NCI-H146 treated with DMSO at 0.1 percent for 48 hours (cell line): ENCODE measurements around the gene DPYSL5.
A peak's percentile ranks its signal among the peaks of the same experiment; 100 is the strongest.
"Not testable (repeated sequence)": the region's sequence is repeated elsewhere in the genome, so short reads cannot be mapped to it uniquely, and the experiment has no call there.

Experiments
- DNase-seq: peaks from one replicate; lab custom pipeline; 2025; ENCODE audit not compliant: unreplicated experiment; lab: John Stamatoyannopoulos, UW

DPYSL5 gene, protein sequence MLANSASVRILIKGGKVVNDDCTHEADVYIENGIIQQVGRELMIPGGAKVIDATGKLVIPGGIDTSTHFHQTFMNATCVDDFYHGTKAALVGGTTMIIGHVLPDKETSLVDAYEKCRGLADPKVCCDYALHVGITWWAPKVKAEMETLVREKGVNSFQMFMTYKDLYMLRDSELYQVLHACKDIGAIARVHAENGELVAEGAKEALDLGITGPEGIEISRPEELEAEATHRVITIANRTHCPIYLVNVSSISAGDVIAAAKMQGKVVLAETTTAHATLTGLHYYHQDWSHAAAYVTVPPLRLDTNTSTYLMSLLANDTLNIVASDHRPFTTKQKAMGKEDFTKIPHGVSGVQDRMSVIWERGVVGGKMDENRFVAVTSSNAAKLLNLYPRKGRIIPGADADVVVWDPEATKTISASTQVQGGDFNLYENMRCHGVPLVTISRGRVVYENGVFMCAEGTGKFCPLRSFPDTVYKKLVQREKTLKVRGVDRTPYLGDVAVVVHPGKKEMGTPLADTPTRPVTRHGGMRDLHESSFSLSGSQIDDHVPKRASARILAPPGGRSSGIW

GRCh38 chr2:26847655-26848335 is at the start of gene DPYSL5:
Gene DPYSL5 (plus strand): TSS chr2:26848132. CDS start chr2:26898500, 50,368 bp downstream.
- peak; percentile 89 for DNase-seq

DNA sequence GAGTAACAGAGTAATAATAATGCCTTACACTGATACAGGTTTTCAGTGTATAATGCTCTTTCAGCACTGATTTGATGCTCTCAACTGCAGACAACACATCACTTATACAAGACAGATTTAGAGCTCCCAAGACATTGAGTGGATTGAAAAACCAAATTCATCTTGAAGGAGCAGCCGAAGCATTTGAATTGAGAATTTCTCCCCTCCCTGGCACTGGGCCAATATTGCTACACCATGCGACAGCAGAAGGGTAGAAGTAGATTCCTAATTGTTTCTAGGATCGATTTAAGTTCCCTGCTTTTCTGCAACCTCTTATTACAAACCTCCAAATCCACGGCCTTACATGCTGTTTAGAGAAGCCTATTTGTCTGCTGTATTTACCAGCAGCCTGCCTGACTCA is 46.6 kb upstream of the DPYSL5 start:
- no peak for DNase-seq

DNA sequence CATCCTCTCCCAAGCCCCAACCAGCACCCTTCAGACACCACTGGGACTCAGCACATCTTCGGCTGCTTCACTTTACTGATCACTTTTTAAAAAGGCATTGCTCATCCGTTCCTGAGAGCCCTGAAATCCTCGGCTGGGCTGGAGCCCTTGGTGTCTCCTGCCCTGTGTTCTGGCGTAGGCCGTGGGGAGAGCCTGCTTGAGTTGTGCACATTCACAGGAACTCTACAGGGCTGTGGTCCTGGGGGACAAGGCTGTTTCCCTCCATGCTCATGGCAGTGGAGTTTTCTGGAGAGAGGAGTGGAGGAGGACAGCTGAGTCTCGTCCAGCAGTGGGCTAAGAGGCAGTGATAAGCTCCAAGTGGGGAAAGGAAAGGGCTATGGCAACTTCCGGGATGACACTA is 46.1 kb upstream of the DPYSL5 start:
- DNase-seq = no peak

GRCh38 chr2:26805241-26805676 is 42.7 kb upstream of the DPYSL5 start:
- no peak for DNase-seq

DNA sequence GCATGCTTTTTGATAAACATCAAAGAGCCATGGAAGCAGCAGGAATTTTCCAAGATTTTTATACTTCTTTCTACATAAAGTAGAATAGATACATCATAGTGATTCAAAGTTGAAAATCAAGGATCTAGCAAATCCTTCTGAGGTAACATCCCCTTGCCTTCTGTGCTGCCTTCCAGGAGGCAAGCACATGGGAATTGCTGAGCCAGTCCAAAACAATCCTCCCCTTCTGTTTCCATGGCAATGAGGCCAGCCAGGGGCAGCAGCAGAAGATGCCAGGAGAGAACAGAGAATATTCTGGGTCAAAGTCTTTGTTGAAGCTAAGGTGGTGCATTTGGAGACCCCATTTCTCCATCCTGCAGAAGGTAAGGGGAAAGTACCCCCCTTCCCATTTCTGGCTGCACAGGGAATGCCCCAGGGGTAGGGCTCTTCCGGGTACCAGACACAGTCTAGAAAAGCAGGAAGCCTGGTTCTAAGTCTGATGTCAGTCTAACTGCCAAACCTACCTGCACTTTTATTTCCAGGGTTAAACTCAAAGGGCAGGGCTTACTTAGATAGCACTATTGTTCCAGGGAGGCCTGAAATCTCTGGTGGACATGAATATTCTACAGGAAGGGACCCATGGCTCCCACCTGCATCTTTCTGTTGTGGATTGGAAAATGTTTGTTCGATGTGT is 40.0 kb upstream of the DPYSL5 start:
- no peak for DNase-seq

- DNase-seq = no peak
Observed at GRCh38 chr2:26809211-26809610, 38.7 kb upstream of the DPYSL5 start.

GRCh38 chr2:26809876-26810577 is 37.9 kb upstream of the DPYSL5 start:
- no peak for DNase-seq

DNA sequence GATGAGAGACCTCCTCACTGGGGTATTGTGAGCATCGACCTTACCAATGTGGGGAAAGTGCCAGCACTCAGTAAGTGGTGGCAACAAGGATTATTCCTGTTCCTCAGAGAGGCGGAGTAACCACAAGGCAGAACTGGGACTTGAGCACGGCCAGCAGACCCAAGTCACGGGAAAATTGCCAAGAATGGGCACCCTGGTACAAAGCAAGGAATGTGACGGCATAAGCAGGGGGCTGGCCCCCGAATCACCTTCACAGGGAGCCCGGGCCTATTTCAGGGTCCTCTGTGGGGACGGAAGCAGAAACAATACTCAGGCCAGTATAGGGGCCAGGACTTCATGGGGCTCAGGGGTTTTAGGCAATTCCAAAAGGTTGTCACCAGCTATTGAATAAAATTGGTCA is 36.7 kb upstream of the DPYSL5 start:
- no peak for DNase-seq

GRCh38 chr2:26811791-26812694 is 35.9 kb upstream of the DPYSL5 start:
- DNase-seq = no peak

DNA sequence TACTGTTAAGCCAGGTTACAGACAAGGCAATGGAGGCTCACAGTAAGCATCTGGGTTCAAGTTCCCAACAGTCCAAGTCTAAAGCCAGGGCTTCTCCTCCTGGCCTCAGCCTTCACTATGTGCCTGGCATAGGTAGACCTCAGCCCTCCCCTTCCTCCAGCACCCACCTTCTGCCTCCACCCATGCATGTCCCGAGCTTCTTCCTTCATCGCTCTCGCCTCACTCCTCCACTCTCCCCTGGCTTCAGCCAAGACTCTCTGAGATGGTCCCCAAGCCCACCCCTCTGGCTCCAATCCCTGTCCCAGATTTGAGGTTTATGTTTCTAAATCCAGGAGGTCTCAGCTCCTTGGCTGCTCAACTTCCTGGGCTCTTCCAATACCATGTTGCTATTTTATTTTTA is 35.2 kb upstream of the DPYSL5 start:
- no peak for DNase-seq

DNA sequence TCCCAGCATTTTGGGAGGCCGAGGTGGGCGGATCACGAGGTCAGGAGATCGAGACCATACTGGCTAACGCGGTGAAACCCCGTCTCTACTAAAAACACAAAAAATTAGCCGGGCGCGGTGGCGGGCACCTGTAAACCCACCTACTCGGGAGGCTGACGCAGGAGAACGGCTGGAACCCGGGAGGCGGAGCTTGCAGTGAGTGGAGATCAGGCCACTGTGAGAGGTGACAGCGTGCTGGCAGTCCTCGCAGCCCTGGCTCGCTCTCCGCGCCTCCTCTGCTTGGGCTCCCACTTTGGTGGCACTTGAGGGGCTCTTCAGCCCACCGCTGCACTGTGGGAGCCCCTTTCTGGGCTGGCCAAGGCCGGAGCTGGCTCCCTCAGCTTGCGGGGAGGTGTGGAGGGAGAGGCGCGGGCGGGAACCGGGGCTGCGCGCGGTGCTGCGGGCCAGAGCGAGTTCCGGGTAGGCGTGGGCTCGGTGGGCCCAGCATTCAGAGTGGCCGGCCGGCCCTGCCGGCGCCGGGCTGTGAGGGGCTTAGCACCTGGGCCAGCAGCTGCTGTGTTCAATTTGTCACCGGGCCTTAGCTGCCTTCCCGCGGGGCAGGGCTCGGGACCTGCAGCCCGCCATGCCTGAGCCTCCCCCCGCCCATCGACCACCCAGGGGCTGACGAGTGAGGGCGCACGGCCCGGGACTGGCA is 33.7 kb upstream of the DPYSL5 start:
- not testable (repeated sequence) for DNase-seq

DNA sequence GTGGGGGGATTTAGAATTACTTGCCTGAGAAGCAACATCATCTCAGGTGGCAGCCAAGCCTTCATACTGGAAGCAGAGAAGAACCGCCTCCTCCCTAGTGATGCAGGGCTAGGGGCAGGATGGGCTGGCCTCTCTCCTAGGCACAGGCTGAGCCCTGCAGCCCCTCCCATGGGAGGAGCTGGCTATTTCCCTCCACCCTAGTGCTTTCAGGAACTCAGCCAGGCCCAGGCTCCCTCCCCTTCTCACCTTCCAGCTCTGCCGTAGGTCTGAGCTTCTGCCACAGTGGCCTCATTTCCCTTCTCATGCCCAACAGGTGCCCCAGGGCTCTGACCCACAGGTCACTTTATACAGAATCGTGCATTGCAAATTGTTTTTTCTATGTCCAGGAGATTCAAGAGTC is 31.0 kb upstream of the DPYSL5 start:
- no peak for DNase-seq

GRCh38 chr2:26818255-26818654 is 29.7 kb upstream of the DPYSL5 start:
- no peak for DNase-seq

DNA sequence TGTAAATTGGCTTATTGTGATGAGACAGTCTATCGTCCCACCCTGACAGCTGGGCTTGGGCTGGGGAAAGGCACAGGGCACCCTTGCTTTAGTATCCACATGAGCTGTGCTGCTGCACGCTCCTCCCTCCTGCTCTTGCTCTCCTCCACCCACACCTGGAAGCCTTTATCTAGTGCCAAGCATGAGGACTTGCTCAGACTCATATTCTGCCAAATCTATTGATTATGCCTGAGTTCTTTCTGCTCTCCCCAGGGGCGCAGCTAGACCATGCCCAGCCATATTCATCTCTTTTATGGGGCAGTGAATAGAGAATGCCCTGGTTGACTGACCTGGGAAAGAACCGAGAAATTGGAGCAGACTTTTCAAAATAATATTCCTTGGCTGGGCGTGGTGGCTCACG is 29.0 kb upstream of the DPYSL5 start:
- no peak for DNase-seq

- DNase-seq = no peak
Observed at GRCh38 chr2:26820932-26821331, 27.0 kb upstream of the DPYSL5 start.

DNA sequence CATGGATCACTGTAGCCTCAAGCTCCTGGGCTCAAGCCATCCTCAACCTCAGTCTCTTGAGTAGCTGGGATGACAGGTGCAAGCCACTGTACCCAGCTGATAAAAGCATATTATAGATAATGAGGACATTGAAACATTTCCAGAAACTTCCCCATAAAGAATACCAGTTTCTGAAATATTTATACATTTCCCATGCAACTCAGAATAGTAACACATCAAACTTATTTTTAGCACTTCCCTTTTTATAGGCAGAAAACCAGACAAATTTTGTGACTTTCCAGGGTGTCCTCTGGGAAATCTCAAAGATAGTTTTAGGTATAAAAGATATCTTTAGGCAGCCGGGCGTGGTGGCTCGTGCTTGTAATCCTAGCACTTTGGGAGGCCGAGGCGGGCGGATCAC is 25.1 kb upstream of the DPYSL5 start:
- no peak for DNase-seq

- DNase-seq = no peak
Observed at GRCh38 chr2:26838121-26838906, 9.6 kb upstream of the DPYSL5 start.

DNA sequence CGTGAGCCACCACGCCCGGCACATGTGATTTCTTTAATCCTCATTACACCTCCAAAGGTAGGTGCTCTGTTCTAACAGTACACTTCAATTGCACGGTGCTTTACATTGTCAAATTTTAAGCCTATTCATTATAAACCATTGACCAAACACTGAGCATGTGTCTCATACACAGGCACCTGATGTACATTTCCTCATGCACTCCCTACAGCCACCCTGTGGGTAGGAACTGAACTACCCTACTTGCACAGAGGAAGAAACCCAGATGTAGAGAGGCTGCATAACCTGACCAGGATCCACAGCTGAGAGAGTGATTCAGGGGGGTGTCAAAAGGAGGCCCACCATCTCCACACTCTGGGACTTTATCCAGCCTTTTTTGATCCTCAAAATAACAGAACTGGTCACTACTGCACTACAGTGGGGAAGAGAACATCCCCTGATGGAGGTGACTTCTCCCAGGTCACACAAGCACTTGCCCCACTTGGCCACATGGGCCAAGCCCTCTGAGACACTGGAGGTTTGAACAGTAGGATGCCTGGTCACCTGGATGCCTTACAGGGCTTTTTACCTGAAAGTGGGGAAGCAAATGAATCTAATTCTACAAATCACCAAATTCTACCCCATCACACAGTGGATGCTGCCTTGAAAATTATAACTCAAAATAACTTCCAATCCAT is 6.9 kb upstream of the DPYSL5 start:
- DNase-seq = peak; percentile 4
